Thoracic aorta (tissue), 2 donors: ENCODE data around the gene RBMS3. TPM values are rescaled to one million over a fixed set of nuclear protein-coding genes. Genes with fewer than 3 reads are reported as not detected.

ENCODE experiments used
- ATAC-seq: fragments of 150-250 bp; one replicate; pipeline ENCODE4 v1.8.0; 2017; ENCODE audit warnings: low read depth; ENCODE audit not compliant: insufficient number of reproducible peaks, low FRiP score
- DNase-seq: peaks from one replicate; pipeline ENCODE4 v3.0.0-alpha.2; 2020; ENCODE audit warnings: low spot score
- H3K27ac ChIP-seq, 2 donors: fragments of 200-600 bp; sonication (generic); 1 replicate in 1 of 2; 2 replicates in 1 of 2; pipeline ENCODE4 v1.5.1; 2016; ENCODE audit warnings: mild to moderate bottlenecking in 2 of 2, moderate library complexity in 2 of 2
- H3K27me3 ChIP-seq: fragments of 200-600 bp; sonication (generic); replicated peaks from 2 replicates; pipeline ENCODE4 v1.6.0; 2016; ENCODE audit warnings: mild to moderate bottlenecking; ENCODE audit not compliant: insufficient read depth
- H3K36me3 ChIP-seq: fragments of 200-600 bp; sonication (generic); one replicate; pipeline ENCODE4 v1.5.1; 2016
- H3K4me1 ChIP-seq, 2 donors: fragments of 200-600 bp; sonication (generic); 1 replicate in 1 of 2; 2 replicates in 1 of 2; pipeline versions ENCODE4 v1.5.1 to v1.6.0; 2016; ENCODE audit warnings: low read depth in 2 of 2, mild to moderate bottlenecking in 1 of 2; ENCODE audit not compliant: control insufficient read depth in 1 of 2
- H3K4me3 ChIP-seq: fragments of 200-600 bp; sonication (generic); 2 replicates; pipeline ENCODE4 v1.5.1; 2016; ENCODE audit warnings: mild to moderate bottlenecking
- H3K9me3 ChIP-seq: fragments of 200-600 bp; sonication (generic); 2 replicates; pipeline ENCODE4 v1.5.1; 2016
- total RNA-seq, 2 donors: library from RNA; depleted of rRNA; stranded (reverse); fragments of >200 nt; gene quantifications; one replicate each; pipeline versions ENCODE4 v1.1.0 to v1.2.3, GENCODE V29; 2016
- TF ChIP-seq, protein P1 (sequence below): fragments of 200-600 bp; sonication (generic); IDR thresholded peaks from one replicate; pipeline ENCODE4 v1.5.1; 2019; ENCODE audit warnings: antibody characterized with exemption

RBMS3 gene
- total RNA-seq, 2 donors from 2014 or later = 149 to 186 TPM

DNA sequence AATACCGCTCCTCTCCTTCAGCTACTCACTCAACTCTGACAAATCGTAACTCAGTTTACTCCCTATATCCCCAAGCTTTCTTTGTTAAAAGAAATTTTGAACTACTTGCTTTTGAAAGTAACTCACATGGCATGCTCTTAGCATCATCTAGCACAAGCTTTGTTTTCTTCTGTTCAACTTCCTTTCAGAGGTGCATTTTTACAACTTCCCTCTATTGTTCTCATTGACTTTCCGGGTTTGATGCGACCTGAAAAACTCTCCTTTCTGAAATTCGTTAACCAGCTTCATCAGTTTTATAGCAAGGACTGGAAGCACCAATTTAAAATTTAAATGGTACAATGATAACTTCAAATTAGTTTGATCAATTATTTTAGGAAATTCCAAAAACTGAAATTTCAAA, 696.0 kb downstream of the RBMS3 start:
- H3K27ac ChIP-seq = no peak overlapping the region
- no peak overlapping the region for H3K4me3 ChIP-seq
- ATAC-seq (no peak), DNase-seq (no peak)
- H3K4me1 ChIP-seq = peaks cover 4 to 33% of the 10 kb centered on the region in 2 donors
- no peaks in the 10 kb centered on the region for H3K27me3 ChIP-seq
- H3K9me3 ChIP-seq = no peaks in the 10 kb centered on the region
- H3K36me3 ChIP-seq = no peaks in the 10 kb centered on the region
- TF ChIP-seq, protein P1, sequence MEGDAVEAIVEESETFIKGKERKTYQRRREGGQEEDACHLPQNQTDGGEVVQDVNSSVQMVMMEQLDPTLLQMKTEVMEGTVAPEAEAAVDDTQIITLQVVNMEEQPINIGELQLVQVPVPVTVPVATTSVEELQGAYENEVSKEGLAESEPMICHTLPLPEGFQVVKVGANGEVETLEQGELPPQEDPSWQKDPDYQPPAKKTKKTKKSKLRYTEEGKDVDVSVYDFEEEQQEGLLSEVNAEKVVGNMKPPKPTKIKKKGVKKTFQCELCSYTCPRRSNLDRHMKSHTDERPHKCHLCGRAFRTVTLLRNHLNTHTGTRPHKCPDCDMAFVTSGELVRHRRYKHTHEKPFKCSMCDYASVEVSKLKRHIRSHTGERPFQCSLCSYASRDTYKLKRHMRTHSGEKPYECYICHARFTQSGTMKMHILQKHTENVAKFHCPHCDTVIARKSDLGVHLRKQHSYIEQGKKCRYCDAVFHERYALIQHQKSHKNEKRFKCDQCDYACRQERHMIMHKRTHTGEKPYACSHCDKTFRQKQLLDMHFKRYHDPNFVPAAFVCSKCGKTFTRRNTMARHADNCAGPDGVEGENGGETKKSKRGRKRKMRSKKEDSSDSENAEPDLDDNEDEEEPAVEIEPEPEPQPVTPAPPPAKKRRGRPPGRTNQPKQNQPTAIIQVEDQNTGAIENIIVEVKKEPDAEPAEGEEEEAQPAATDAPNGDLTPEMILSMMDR = no peak

DNA sequence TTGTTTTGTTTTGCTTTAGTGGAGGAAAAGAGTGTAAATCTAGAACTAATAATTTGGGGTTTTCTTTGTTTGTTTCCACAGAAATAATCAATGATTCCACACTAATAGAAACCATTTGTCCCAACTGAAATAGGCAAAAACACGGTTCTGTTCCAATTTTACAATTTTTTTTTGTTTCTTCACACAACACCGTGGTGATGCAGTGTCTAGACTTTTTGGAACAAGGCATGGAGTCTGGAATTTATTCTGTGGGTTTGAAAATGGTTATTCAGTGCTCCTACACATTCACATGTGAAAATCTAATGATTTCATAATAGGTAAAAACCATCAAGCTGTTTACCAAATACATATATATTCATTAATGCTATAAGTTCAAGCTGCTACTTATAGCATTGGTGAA, 696.5 kb downstream of the RBMS3 start:
- Histone ChIP-seq H3K4me3 (no peak overlapping the region), H3K4me1 (peaks cover 4 to 28% of the 10 kb centered on the region in 2 donors), H3K27me3 (no peaks in the 10 kb centered on the region), H3K27ac (no peak overlapping the region), H3K9me3 (no peaks in the 10 kb centered on the region), H3K36me3 (no peaks in the 10 kb centered on the region)
- TF ChIP-seq, protein P1 = no peak
- DNase-seq (no peak), ATAC-seq (no peak)

DNA sequence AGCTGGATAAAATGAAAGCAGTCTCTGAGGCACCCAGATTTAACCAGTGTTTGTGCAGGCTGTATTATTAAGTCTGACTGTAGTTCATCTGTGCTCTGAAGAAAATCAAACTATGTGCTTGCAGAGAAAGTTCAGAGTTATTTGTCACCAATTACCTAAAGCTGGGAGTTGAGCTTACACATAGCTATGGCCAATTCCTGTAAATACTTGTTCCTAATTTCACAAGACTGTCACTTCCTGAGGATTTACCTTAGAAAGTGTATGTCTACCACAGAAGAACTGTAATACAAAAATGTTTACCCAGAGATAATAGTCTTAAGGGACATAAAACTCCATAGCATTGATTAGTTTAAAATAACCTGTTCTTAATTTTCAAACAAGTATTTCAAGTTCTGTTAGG, 697.2 kb downstream of the RBMS3 start:
- Histone ChIP-seq H3K27ac (no peak overlapping the region), H3K9me3 (no peaks in the 10 kb centered on the region), H3K4me3 (no peak overlapping the region), H3K36me3 (no peaks in the 10 kb centered on the region), H3K4me1 (peaks cover 2 to 21% of the 10 kb centered on the region in 2 donors), H3K27me3 (no peaks in the 10 kb centered on the region)
- TF ChIP-seq, protein P1 = no peak
- ATAC-seq (no peak), DNase-seq (no peak)

DNA sequence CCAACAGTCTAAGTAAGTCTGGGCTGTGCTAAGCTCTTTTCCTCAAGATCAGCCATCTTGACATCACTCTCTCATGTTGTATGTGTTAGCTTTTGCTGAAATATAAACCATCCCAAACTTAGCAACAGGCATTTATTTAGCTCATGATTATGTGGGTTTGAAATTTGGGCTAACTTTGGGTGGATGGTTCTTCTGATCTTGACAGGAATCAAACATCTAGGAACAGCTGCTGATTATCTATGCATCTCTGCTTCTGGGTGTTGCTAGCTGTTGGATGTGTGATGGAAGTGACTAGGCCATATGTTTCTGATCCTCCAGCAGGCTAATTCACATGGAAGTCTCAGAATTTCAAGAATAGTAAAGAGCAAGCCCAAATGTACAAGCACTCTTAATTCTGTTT, 710.3 kb downstream of the RBMS3 start:
- H3K4me1 ChIP-seq = no peaks in the 10 kb centered on the region
- no peaks in the 10 kb centered on the region for H3K9me3 ChIP-seq
- peaks cover 5% of the 10 kb centered on the region for H3K36me3 ChIP-seq
- no peak overlapping the region for H3K4me3 ChIP-seq
- no peak overlapping the region for H3K27ac ChIP-seq
- DNase-seq (no peak), ATAC-seq (no peak)
- TF ChIP-seq, protein P1 = no peak
- H3K27me3 ChIP-seq = no peaks in the 10 kb centered on the region

DNA sequence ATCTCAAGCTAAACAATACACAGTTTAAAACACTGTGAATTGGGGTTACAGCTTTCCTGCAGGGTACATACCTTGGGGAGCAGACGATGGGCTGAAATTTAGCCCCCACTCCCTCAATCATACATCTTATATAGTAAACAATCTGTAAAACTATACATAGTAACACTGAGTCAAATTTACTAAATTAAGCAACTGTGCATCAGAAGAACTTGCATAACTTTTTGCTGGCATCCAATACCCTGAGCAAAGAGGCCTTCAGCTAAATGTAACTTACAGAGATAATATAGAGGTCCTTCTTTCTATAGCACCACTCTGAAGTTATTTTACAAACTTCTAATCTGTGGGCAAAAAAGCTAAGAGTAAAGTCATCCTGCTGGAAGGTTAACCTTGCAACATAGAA, 721.9 kb downstream of the RBMS3 start:
- ATAC-seq (no peak), DNase-seq (no peak)
- Histone ChIP-seq H3K27ac (no peak overlapping the region), H3K27me3 (no peaks in the 10 kb centered on the region), H3K4me3 (no peak overlapping the region), H3K4me1 (peaks cover 10 to 31% of the 10 kb centered on the region in 2 donors), H3K36me3 (no peaks in the 10 kb centered on the region), H3K9me3 (no peaks in the 10 kb centered on the region)
- TF ChIP-seq, protein P1 = no peak
